Activated CD4-positive, alpha-beta memory T cell treated with anti-CD3 and anti-CD28 coated beads for 36 hours (primary cell): ENCODE data around the gene OR2AT4. TPM values are rescaled to one million over a fixed set of nuclear protein-coding genes. Genes with fewer than 3 reads are reported as not detected.
A peak's percentile ranks its signal among the peaks of the same experiment; 100 is the strongest.
"Not testable (repeated sequence)": the region's sequence is repeated elsewhere in the genome, so short reads cannot be mapped to it uniquely, and the experiment has no call there.

Source experiments
- CTCF ChIA-PET: fragments of 350-600 bp; sonication (Branson Sonifier 250); formaldehyde crosslinking; loops from one replicate; lab custom pipeline; 2021; ENCODE audit warnings: antibody characterized with exemption, inconsistent platforms; lab: Charles Lee
- POLR2A ChIA-PET: fragments of 350-600 bp; sonication (Branson Sonifier 250); formaldehyde crosslinking; loops from one replicate; lab custom pipeline; 2021; ENCODE audit warnings: antibody characterized with exemption; lab: Charles Lee
- DNase-seq: peaks from one replicate; pipeline ENCODE4 v3.0.0-alpha.2; 2020
- H3K27ac Mint-ChIP-seq: one replicate; pipeline ENCODE4 v1.8.0; 2021; ENCODE audit warnings: mixed read lengths
- H3K27me3 Mint-ChIP-seq: one replicate; pipeline ENCODE4 v1.8.0; 2021; ENCODE audit warnings: mixed read lengths
- H3K36me3 Mint-ChIP-seq: one replicate; pipeline ENCODE4 v1.8.0; 2021; ENCODE audit warnings: mixed read lengths
- H3K4me1 Mint-ChIP-seq: one replicate; pipeline ENCODE4 v1.8.0; 2021; ENCODE audit warnings: low read depth, mixed read lengths
- H3K4me3 Mint-ChIP-seq: one replicate; pipeline ENCODE4 v1.8.0; 2021; ENCODE audit warnings: mild to moderate bottlenecking, mixed read lengths
- H3K9me3 Mint-ChIP-seq: one replicate; pipeline ENCODE4 v1.8.0; 2021; ENCODE audit warnings: mixed read lengths
- intact Hi-C: fragments of 100-400 bp; cut with micrococcal nuclease; formaldehyde crosslinking; loops from one replicate; pipeline ENCODE4 v1.15.1; 2023
- total RNA-seq, 2 experiments: library from RNA; stranded (reverse); gene quantifications; one replicate each; pipeline ENCODE4 v1.2.3, GENCODE V29; 2021

OR2AT4 gene
- total RNA-seq, 2 experiments from 2014 or later: not detected

GRCh38 chr11:75133976-75134375 lies 37.3 kb upstream of the OR2AT4 start:
- DNase-seq: no peak
- Mint-ChIP-seq H3K4me3 (no peak overlapping the region), H3K27ac (no peak overlapping the region), H3K4me1 (no peaks in the 10 kb centered on the region), H3K27me3 (peaks cover 19% of the 10 kb centered on the region), H3K36me3 (no peaks in the 10 kb centered on the region), H3K9me3 (no peaks in the 10 kb centered on the region)
- CTCF ChIA-PET: interaction anchor here (0.6 to 15.0 kb wide), 7 partner anchors 8 to 201 kb away, joined by 3 to 559 read pairs (median 4); no protein-coding TSS in a partner anchor
- POLR2A ChIA-PET: interaction anchor here (0.6 kb wide), 1 partner anchor 108 kb away, joined by 3 read pairs; no protein-coding TSS in a partner anchor
- intact Hi-C loops: no loop called here

GRCh38 chr11:75132080-75132479 lies 35.4 kb upstream of the OR2AT4 start:
- POLR2A ChIA-PET: no interaction called here
- Mint-ChIP-seq H3K4me1 (no peaks in the 10 kb centered on the region), H3K4me3 (no peak overlapping the region), H3K36me3 (no peaks in the 10 kb centered on the region), H3K27ac (no peak overlapping the region), H3K27me3 (peaks cover 21% of the 10 kb centered on the region), H3K9me3 (no peaks in the 10 kb centered on the region)
- CTCF ChIA-PET: interaction anchor here (1.2 to 2.0 kb wide), 3 partner anchors 8 to 117 kb away, joined by 4 to 8 read pairs (median 5); no protein-coding TSS in a partner anchor
- DNase-seq: no peak
- intact Hi-C loops: no loop called here

- CTCF ChIA-PET: no interaction called here
- Mint-ChIP-seq H3K4me3 (no peak overlapping the region), H3K36me3 (no peaks in the 10 kb centered on the region), H3K4me1 (no peaks in the 10 kb centered on the region), H3K27me3 (peaks cover 22% of the 10 kb centered on the region), H3K9me3 (no peaks in the 10 kb centered on the region), H3K27ac (no peak overlapping the region)
- no peak for DNase-seq
- POLR2A ChIA-PET: no interaction called here
- intact Hi-C loops: no loop called here
These were observed 29.9 kb upstream of the OR2AT4 start for GRCh38 chr11:75126564-75126963.

- Mint-ChIP-seq H3K9me3 (peaks cover 11% of the 10 kb centered on the region), H3K27ac (no peak overlapping the region), H3K4me3 (no peak overlapping the region), H3K4me1 (no peaks in the 10 kb centered on the region), H3K27me3 (peaks cover 10% of the 10 kb centered on the region), H3K36me3 (no peaks in the 10 kb centered on the region)
- ChIA-PET POLR2A (no interaction called here), CTCF (interaction anchor here (1.7 to 1.8 kb wide), 2 partner anchors 22 to 87 kb away, joined by 4 to 7 read pairs; no protein-coding TSS in a partner anchor)
- no peak for DNase-seq
- intact Hi-C loops: no loop called here
These were observed 21.9 kb upstream of the OR2AT4 start for GRCh38 chr11:75118577-75118976.

GRCh38 chr11:75114465-75114864 lies 17.8 kb upstream of the OR2AT4 start:
- Mint-ChIP-seq H3K27ac (no peak overlapping the region), H3K4me1 (no peaks in the 10 kb centered on the region), H3K36me3 (no peaks in the 10 kb centered on the region), H3K4me3 (no peak overlapping the region), H3K9me3 (peaks cover 23% of the 10 kb centered on the region), H3K27me3 (peaks cover 16% of the 10 kb centered on the region)
- intact Hi-C loops: no loop called here
- ChIA-PET POLR2A (no interaction called here), CTCF (no interaction called here)
- DNase-seq: no peak

- DNase-seq: no peak
- H3K4me1 Mint-ChIP-seq: no peaks in the 10 kb centered on the region
These were observed 16.4 kb upstream of the OR2AT4 start for GRCh38 chr11:75113030-75113429.

GRCh38 chr11:75112200-75112599 lies 15.5 kb upstream of the OR2AT4 start:
- peaks cover 20% of the 10 kb centered on the region for H3K9me3 Mint-ChIP-seq
- no peak overlapping the region for H3K4me3 Mint-ChIP-seq
- no peaks in the 10 kb centered on the region for H3K36me3 Mint-ChIP-seq
- H3K4me1 Mint-ChIP-seq: no peaks in the 10 kb centered on the region
- H3K27me3 Mint-ChIP-seq: peaks cover 13% of the 10 kb centered on the region
- DNase-seq: no peak
- intact Hi-C loops: no loop called here
- ChIA-PET POLR2A (no interaction called here), CTCF (interaction anchor here (0.6 kb wide), 2 partner anchors 17 to 31 kb away, joined by 3 read pairs; no protein-coding TSS in a partner anchor)
- H3K27ac Mint-ChIP-seq: no peak overlapping the region

More at GRCh38 chr11:75113030-75113429, 16.4 kb upstream of the OR2AT4 start:
- peaks cover 20% of the 10 kb centered on the region for H3K9me3 Mint-ChIP-seq
- no peak overlapping the region for H3K27ac Mint-ChIP-seq
- ChIA-PET CTCF (no interaction called here), POLR2A (no interaction called here)
- intact Hi-C loops: no loop called here
- peaks cover 13% of the 10 kb centered on the region for H3K27me3 Mint-ChIP-seq
- H3K4me3 Mint-ChIP-seq: no peak overlapping the region
- H3K36me3 Mint-ChIP-seq: no peaks in the 10 kb centered on the region

- ChIA-PET POLR2A (no interaction called here), CTCF (interaction anchor here (1.7 to 2.0 kb wide), 2 partner anchors 33 to 36 kb away, joined by 4 to 5 read pairs; no protein-coding TSS in a partner anchor)
These were observed 10.5 kb upstream of the OR2AT4 start for GRCh38 chr11:75107187-75107586.

GRCh38 chr11:75105967-75106681 lies 9.4 kb upstream of the OR2AT4 start:
- DNase-seq, H3K4me3 Mint-ChIP-seq, H3K36me3 Mint-ChIP-seq, H3K27ac Mint-ChIP-seq, POLR2A ChIA-PET, intact Hi-C loops, H3K9me3 Mint-ChIP-seq: not testable (repeated sequence)
- Mint-ChIP-seq H3K27me3 (peaks cover 31% of the 10 kb centered on the region), H3K4me1 (peaks cover 11% of the 10 kb centered on the region)
- CTCF ChIA-PET: interaction anchor here (1.7 to 2.0 kb wide), 2 partner anchors 34 to 37 kb away, joined by 4 to 5 read pairs; no protein-coding TSS in a partner anchor

More at GRCh38 chr11:75107187-75107586, 10.5 kb upstream of the OR2AT4 start:
- no peak overlapping the region for H3K27ac Mint-ChIP-seq
- intact Hi-C loops: no loop called here
- peaks cover 28% of the 10 kb centered on the region for H3K27me3 Mint-ChIP-seq
- no peaks in the 10 kb centered on the region for H3K36me3 Mint-ChIP-seq
- no peak for DNase-seq
- no peak overlapping the region for H3K4me3 Mint-ChIP-seq
- H3K9me3 Mint-ChIP-seq: peaks cover 7% of the 10 kb centered on the region
- peaks cover 11% of the 10 kb centered on the region for H3K4me1 Mint-ChIP-seq

- intact Hi-C loops: no loop called here
- POLR2A ChIA-PET: no interaction called here
- no peak for DNase-seq
These were observed 8.8 kb upstream of the OR2AT4 start for GRCh38 chr11:75105462-75105925.

GRCh38 chr11:75103380-75104026 lies 6.8 kb upstream of the OR2AT4 start:
- Mint-ChIP-seq H3K27ac (peak overlapping the region; percentile 40), H3K27me3 (peaks cover 36% of the 10 kb centered on the region), H3K36me3 (no peaks in the 10 kb centered on the region), H3K4me3 (no peak overlapping the region), H3K9me3 (no peaks in the 10 kb centered on the region), H3K4me1 (peaks cover 24% of the 10 kb centered on the region)
- intact Hi-C loops: loop anchor here (5.0 kb wide), 1 partner anchor 176 kb away; no protein-coding TSS in a partner anchor
- ChIA-PET POLR2A (interaction anchor here (1.2 kb wide), 1 partner anchor 171 kb away, joined by 3 read pairs; no protein-coding TSS in a partner anchor), CTCF (interaction anchor here (0.7 to 1.9 kb wide), 4 partner anchors 26 to 101 kb away, joined by 3 to 6 read pairs (median 4); no protein-coding TSS in a partner anchor)
- peak; percentile 25 for DNase-seq

More at GRCh38 chr11:75105462-75105925, 8.8 kb upstream of the OR2AT4 start:
- CTCF ChIA-PET: interaction anchor here (1.7 to 2.0 kb wide), 2 partner anchors 35 to 38 kb away, joined by 4 to 5 read pairs; no protein-coding TSS in a partner anchor
- Mint-ChIP-seq H3K27ac (no peak overlapping the region), H3K4me1 (peaks cover 15% of the 10 kb centered on the region), H3K27me3 (peaks cover 31% of the 10 kb centered on the region), H3K4me3 (no peak overlapping the region), H3K9me3 (peaks cover 2% of the 10 kb centered on the region), H3K36me3 (no peaks in the 10 kb centered on the region)
